Smooth muscle cell (in vitro differentiated cells): ENCODE results near the gene AURKA. TPM values are rescaled to one million over a fixed set of nuclear protein-coding genes. Genes with fewer than 3 reads are reported as not detected.

Experiments
- DNase-seq: peaks from one replicate; lab custom pipeline; 2025; ENCODE audit not compliant: unreplicated experiment; lab: John Stamatoyannopoulos, UW
- H2AFZ ChIP-seq: fragments of 200-600 bp; sonication (generic); 2 replicates; pipeline ENCODE4 v1.6.0; 2016; ENCODE audit warnings: antibody characterized with exemption, low read depth, mild to moderate bottlenecking
- H3F3A ChIP-seq: fragments of 200-600 bp; sonication (generic); 2 replicates; pipeline ENCODE4 v1.6.0; 2017; ENCODE audit warnings: antibody characterized with exemption, low read depth
- H3K27ac ChIP-seq: fragments of 200-600 bp; sonication (generic); 2 replicates; pipeline ENCODE4 v1.5.1; 2016; ENCODE audit warnings: low read depth, mild to moderate bottlenecking
- H3K27me3 ChIP-seq: fragments of 200-600 bp; sonication (generic); 2 replicates; pipeline ENCODE4 v1.6.1; 2016; ENCODE audit warnings: low read depth, mild to moderate bottlenecking
- H3K36me3 ChIP-seq: fragments of 200-600 bp; sonication (generic); 2 replicates; pipeline ENCODE4 v1.5.1; 2016; ENCODE audit warnings: low read depth
- H3K4me1 ChIP-seq: fragments of 200-600 bp; sonication (generic); 2 replicates; pipeline ENCODE4 v1.5.1; 2016; ENCODE audit warnings: low read depth
- H3K4me2 ChIP-seq: fragments of 200-600 bp; sonication (generic); 2 replicates; pipeline ENCODE4 v1.6.0; 2016; ENCODE audit warnings: mild to moderate bottlenecking
- H3K4me3 ChIP-seq: fragments of 200-600 bp; sonication (generic); 2 replicates; pipeline ENCODE4 v1.5.1; 2016; ENCODE audit warnings: mild to moderate bottlenecking
- H3K79me2 ChIP-seq: fragments of 200-600 bp; sonication (generic); 2 replicates; pipeline ENCODE4 v1.6.0; 2016; ENCODE audit warnings: low read depth, mild to moderate bottlenecking
- H3K9ac ChIP-seq: fragments of 200-600 bp; sonication (generic); 2 replicates; pipeline ENCODE4 v1.6.0; 2016; ENCODE audit warnings: low read depth
- H3K9me3 ChIP-seq: fragments of 200-600 bp; sonication (generic); replicated peaks from 2 replicates; pipeline ENCODE4 v1.5.1; 2016; ENCODE audit warnings: low read depth
- H4K20me1 ChIP-seq: fragments of 200-600 bp; sonication (generic); 2 replicates; pipeline ENCODE4 v1.6.0; 2016; ENCODE audit warnings: low read depth
- CTCF ChIP-seq: fragments of 200-600 bp; sonication (generic); IDR thresholded peaks from 2 replicates; pipeline ENCODE4 v1.5.1; 2017; ENCODE audit warnings: borderline replicate concordance, mild to moderate bottlenecking, antibody characterized with exemption; ENCODE audit not compliant: insufficient read depth, poor library complexity, severe bottlenecking
- WGBS: methylation state at CpG from one replicate; pipeline ENCODE4 v1.1.7; 2016; ENCODE audit warnings: low lambda C conversion rate; 5-methylcytosine and 5-hydroxymethylcytosine counted together
- polyA plus RNA-seq: library from polyadenylated mRNA; unstranded; fragments of >200 nt; fragmentation: Nextera tagmentation; extraction: Ambion mirVana; gene quantifications from 2 replicates; pipeline ENCODE4 v1.2.1, GENCODE V29; 2016
- total RNA-seq: library from RNA; depleted of rRNA; stranded (reverse); fragments of >200 nt; gene quantifications from 2 replicates; pipeline ENCODE4 v1.2.3, GENCODE V29; 2014

The AURKA gene
- total and polyA plus RNA-seq, 2 experiments from 2014 or later = 12.7 to 13.9 TPM

DNA sequence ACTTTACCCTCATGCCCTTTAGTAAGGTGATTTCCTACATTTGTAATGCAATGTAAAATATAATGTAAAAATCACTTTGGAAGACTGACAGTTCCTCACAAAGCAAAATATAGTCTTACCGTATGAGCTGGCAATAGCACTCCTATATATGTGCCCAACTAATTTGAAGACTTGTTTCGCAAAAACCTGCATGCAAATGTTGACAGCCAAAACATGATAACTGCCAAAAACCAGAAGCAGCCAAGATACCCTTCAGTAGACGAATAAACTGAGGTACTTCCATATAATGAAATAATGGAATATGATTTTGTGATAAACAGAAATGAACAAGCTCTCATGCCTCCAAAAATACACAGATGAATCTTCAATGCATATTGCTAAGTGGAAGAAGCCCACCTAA is 13.6 kb downstream of the AURKA start:
- H3K79me2 ChIP-seq = peaks cover 15% of the 10 kb centered on the region
- no peak overlapping the region for H3K27ac ChIP-seq
- H3K4me2 ChIP-seq = no peak overlapping the region
- H3K9me3 ChIP-seq = no peaks in the 10 kb centered on the region
- H3K27me3 ChIP-seq = no peaks in the 10 kb centered on the region
- DNase-seq = no peak
- no peak overlapping the region for H2AFZ ChIP-seq
- no peak for TF ChIP-seq CTCF
- H3K36me3 ChIP-seq = no peaks in the 10 kb centered on the region
- WGBS = 99% methylated on average over 3 of the region's 3 CpGs
- H3K4me3 ChIP-seq = no peak overlapping the region
- H3F3A ChIP-seq = peaks cover 8% of the 10 kb centered on the region
- peaks cover 3% of the 10 kb centered on the region for H3K4me1 ChIP-seq
- H4K20me1 ChIP-seq = no peaks in the 10 kb centered on the region
- H3K9ac ChIP-seq = no peak overlapping the region

- H3K4me2 ChIP-seq = no peak overlapping the region
- H3K9me3 ChIP-seq = no peaks in the 10 kb centered on the region
- no peaks in the 10 kb centered on the region for H3K36me3 ChIP-seq
- no peak overlapping the region for H2AFZ ChIP-seq
- H3F3A ChIP-seq = peaks cover 8% of the 10 kb centered on the region
- no peak overlapping the region for H3K4me3 ChIP-seq
- H3K79me2 ChIP-seq = peaks cover 15% of the 10 kb centered on the region
- no peaks in the 10 kb centered on the region for H3K27me3 ChIP-seq
- no peak for DNase-seq
- no peak for TF ChIP-seq CTCF
- no peak overlapping the region for H3K27ac ChIP-seq
- H3K4me1 ChIP-seq = peaks cover 3% of the 10 kb centered on the region
- no peak overlapping the region for H3K9ac ChIP-seq
- H4K20me1 ChIP-seq = no peaks in the 10 kb centered on the region
- 100% methylated on average over 2 of the region's 2 CpGs for WGBS
Observed at GRCh38 chr20:56376331-56376730, 15.7 kb downstream of the AURKA start.

- no peak overlapping the region for H2AFZ ChIP-seq
- peak overlapping the region; percentile 38 for H3K27ac ChIP-seq
- H3K79me2 ChIP-seq = peaks cover 10% of the 10 kb centered on the region
Observed at GRCh38 chr20:56373942-56374341, 18.1 kb downstream of the AURKA start.

More at GRCh38 chr20:56373942-56374341, 18.1 kb downstream of the AURKA start:
- TF ChIP-seq CTCF = no peak
- H3K9ac ChIP-seq = no peak overlapping the region
- no peak overlapping the region for H3K4me3 ChIP-seq
- no peaks in the 10 kb centered on the region for H3K27me3 ChIP-seq
- no peaks in the 10 kb centered on the region for H3K9me3 ChIP-seq
- H4K20me1 ChIP-seq = no peaks in the 10 kb centered on the region
- H3K36me3 ChIP-seq = no peaks in the 10 kb centered on the region
- DNase-seq = no peak
- H3K4me1 ChIP-seq = peaks cover 3% of the 10 kb centered on the region
- H3K4me2 ChIP-seq = peak overlapping the region; percentile 64
- WGBS = 48% methylated on average over 1 of the region's 1 CpG
- peaks cover 8% of the 10 kb centered on the region for H3F3A ChIP-seq
